MG63 (cell line): Measurements from ENCODE around the gene MOB3B. TPM values are rescaled to one million over a fixed set of nuclear protein-coding genes. Genes with fewer than 3 reads are reported as not detected.

Experiments
- DNase-seq: peaks from one replicate; pipeline ENCODE4 v3.0.0-alpha.2; 2020
- H3K27me3 ChIP-seq: fragments of 250-450 bp; sonication (Bioruptor Pico); 2 replicates; pipeline ENCODE4 v1.5.1; 2020; ENCODE audit warnings: mild to moderate bottlenecking, moderate library complexity
- H3K36me3 ChIP-seq: fragments of 250-450 bp; sonication (Bioruptor Pico); 2 replicates; pipeline ENCODE4 v1.5.1; 2020; ENCODE audit warnings: mild to moderate bottlenecking, moderate library complexity
- H3K4me3 ChIP-seq: fragments of 250-450 bp; sonication (Bioruptor Pico); 2 replicates; pipeline ENCODE4 v1.5.1; 2020; ENCODE audit warnings: mild to moderate bottlenecking, moderate library complexity
- H3K9me3 ChIP-seq: fragments of 250-450 bp; sonication (Bioruptor Pico); 2 replicates; pipeline ENCODE4 v1.5.1; 2020; ENCODE audit warnings: mild to moderate bottlenecking, moderate library complexity
- total RNA-seq: library from RNA; depleted of rRNA; stranded (reverse); fragments of >200 nt; shearing (Covaris generic); gene quantifications from 2 replicates; pipeline ENCODE4 v1.2.3, GENCODE V29; 2014; ENCODE audit warnings: low replicate concordance

The MOB3B gene
- total RNA-seq, 1 experiment from 2014 or later, result not detected

DNA sequence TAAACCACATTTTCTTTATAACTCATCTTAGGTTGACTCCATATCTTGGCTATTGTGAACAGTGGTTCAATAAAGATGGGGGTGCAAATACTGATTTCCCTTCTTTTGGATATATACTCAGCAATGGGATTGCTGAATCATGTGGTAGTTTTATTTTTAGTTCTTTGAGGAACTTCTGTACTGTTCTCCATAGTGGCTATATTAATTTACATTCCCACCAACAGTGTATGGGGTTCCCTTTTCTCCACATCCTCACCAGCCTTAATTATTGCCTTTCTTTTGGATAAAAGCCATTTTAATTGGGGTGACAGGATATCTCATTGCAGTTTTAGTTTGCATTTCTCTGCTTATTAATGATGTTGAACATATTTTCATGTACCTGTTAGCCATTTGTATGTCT is 125.0 kb downstream of the MOB3B start:
- no peaks in the 10 kb centered on the region for H3K36me3 ChIP-seq
- no peaks in the 10 kb centered on the region for H3K9me3 ChIP-seq
- DNase-seq, result no peak
- no peak overlapping the region for H3K4me3 ChIP-seq
- H3K27me3 ChIP-seq, result no peaks in the 10 kb centered on the region

- no peak overlapping the region for H3K4me3 ChIP-seq
- no peaks in the 10 kb centered on the region for H3K36me3 ChIP-seq
- no peaks in the 10 kb centered on the region for H3K27me3 ChIP-seq
- no peaks in the 10 kb centered on the region for H3K9me3 ChIP-seq
- no peak for DNase-seq
These were observed 127.0 kb downstream of the MOB3B start for GRCh38 chr9:27402626-27403025.

- Histone ChIP-seq H3K27me3 (no peaks in the 10 kb centered on the region), H3K4me3 (no peak overlapping the region)
- DNase-seq, result no peak
These were observed 129.2 kb downstream of the MOB3B start for GRCh38 chr9:27400334-27400880.

GRCh38 chr9:27398982-27399653 is 130.5 kb downstream of the MOB3B start:
- Histone ChIP-seq H3K4me3 (no peak overlapping the region), H3K27me3 (no peaks in the 10 kb centered on the region), H3K9me3 (no peaks in the 10 kb centered on the region), H3K36me3 (no peaks in the 10 kb centered on the region)
- DNase-seq, result no peak

More at GRCh38 chr9:27400334-27400880, 129.2 kb downstream of the MOB3B start:
- H3K36me3 ChIP-seq, result no peaks in the 10 kb centered on the region
- no peaks in the 10 kb centered on the region for H3K9me3 ChIP-seq

DNA sequence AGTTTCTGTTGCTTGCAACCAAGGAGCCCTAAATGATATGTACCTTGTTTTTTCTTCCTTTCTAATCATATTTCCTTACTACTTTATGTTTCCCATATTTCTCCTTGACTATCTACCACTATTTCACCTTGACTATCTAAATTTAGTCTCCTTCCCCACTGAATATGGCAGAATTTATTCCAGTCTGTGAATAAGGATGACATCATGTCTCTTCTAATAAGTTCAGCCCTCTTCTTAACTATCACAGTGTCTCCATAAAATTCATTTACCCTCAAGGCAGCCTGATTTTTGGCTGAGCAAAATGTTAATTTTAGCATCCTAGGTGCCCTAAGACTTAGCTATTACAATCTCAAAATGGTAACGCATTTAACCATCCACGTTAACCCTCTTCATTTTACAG is 133.1 kb downstream of the MOB3B start:
- H3K9me3 ChIP-seq, result no peaks in the 10 kb centered on the region
- H3K36me3 ChIP-seq, result no peaks in the 10 kb centered on the region
- no peaks in the 10 kb centered on the region for H3K27me3 ChIP-seq
- DNase-seq, result no peak
- H3K4me3 ChIP-seq, result no peak overlapping the region

DNA sequence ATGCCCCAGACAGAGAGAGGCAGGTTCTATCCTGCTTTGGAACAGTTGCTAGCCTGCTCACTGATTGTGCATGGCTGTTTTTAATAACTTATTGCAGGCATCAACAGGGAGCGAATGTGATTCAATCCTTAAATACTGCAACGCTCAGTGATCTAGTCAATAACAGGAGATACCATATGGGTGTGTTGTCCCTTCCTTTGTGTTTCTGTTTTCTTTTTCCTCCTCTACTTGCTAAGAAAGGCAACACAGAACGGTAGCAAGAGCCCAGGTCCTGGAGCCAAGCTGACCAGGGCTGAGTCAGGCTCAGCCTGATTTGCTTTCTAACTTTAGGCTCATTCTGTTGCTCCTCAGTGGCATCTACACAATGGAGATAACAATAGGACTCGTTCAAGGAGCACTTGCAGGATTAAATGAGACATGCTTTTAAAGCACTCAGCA is 134.1 kb downstream of the MOB3B start:
- H3K9me3 ChIP-seq, result no peaks in the 10 kb centered on the region
- DNase-seq, result no peak
- H3K27me3 ChIP-seq, result no peaks in the 10 kb centered on the region
- H3K4me3 ChIP-seq, result no peak overlapping the region
- no peaks in the 10 kb centered on the region for H3K36me3 ChIP-seq

DNA sequence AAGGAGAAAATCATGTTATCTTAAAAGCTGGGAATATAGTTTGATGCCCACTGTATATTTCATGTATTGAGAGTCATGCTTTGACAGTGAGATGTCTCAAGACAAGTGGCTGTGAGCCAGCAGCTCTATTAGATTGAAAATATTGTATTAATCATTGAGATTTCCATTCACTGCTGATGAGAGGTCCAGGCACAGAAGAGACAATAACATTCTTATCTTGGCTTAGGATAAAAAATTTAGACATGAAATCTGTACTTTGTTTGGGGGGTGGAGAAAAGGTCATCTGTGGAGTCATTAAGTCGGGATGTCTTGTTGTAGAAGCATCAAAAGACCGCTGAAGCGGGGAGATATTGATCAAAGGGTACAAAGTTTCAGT is 134.8 kb downstream of the MOB3B start:
- no peak for DNase-seq
- no peak overlapping the region for H3K4me3 ChIP-seq
- no peaks in the 10 kb centered on the region for H3K9me3 ChIP-seq
- no peaks in the 10 kb centered on the region for H3K36me3 ChIP-seq
- H3K27me3 ChIP-seq, result no peaks in the 10 kb centered on the region

- Histone ChIP-seq H3K4me3 (no peak overlapping the region), H3K36me3 (no peaks in the 10 kb centered on the region), H3K27me3 (no peaks in the 10 kb centered on the region), H3K9me3 (no peaks in the 10 kb centered on the region)
- no peak for DNase-seq
These were observed 135.3 kb downstream of the MOB3B start for GRCh38 chr9:27394154-27394825.

DNA sequence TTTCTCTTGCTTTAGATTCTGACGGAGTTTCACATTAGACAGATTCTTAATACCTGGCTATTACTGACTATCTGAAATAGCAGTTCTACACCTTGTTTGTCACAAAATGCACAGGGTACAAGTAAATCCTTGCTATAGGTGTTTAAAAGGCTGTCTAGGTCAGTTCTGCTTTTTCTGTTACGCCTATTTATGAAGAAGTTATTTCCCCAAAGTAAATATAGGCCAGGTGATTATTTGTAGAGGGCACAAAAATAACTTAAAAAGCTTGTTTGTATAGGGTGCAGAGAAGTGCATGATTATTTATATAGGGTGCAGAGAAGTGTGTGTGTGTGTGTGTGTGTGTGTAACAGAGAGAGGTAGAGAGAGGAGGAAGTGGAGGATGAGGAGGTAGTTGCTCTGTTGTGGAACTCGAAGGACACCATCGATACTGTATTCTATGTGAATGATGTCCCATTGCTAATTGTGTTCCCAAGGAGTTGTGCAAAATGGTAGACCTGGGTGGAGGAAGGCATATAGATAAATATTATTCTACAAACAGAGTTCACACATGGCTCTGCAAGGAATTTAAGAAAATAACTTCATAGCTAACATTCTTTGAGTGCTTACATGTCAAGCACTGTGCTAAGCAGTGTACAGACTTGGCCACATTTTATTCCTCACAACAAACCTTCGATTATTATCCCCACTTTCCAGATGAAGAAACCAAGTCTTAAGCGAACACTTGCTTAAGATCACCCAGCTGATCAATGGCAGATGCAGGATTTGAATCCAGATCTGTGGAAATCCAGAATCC is 136.4 kb downstream of the MOB3B start:
- Histone ChIP-seq H3K9me3 (no peaks in the 10 kb centered on the region), H3K27me3 (no peaks in the 10 kb centered on the region), H3K36me3 (no peaks in the 10 kb centered on the region), H3K4me3 (no peak overlapping the region)
- DNase-seq, result no peak

DNA sequence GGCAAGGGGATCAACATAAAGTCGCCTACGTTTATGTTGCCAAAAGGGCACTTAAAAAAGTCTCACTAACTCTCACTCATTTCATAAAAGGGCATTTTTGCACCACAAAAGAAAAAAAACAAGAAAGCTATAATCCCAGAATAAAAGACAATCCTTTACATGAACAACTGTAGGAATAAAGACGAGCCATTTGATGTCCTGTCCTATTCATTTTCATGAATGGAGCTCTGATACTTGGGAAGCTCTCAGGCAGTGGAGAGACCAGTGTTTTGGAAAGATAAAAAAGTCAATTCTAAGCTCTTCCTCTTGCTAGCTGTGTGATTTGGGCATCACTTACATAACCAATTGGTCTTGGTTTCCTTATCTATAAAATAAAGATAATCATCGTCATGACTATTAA is 137.2 kb downstream of the MOB3B start:
- DNase-seq, result no peak
- Histone ChIP-seq H3K9me3 (no peaks in the 10 kb centered on the region), H3K27me3 (no peaks in the 10 kb centered on the region), H3K4me3 (no peak overlapping the region), H3K36me3 (no peaks in the 10 kb centered on the region)

DNA sequence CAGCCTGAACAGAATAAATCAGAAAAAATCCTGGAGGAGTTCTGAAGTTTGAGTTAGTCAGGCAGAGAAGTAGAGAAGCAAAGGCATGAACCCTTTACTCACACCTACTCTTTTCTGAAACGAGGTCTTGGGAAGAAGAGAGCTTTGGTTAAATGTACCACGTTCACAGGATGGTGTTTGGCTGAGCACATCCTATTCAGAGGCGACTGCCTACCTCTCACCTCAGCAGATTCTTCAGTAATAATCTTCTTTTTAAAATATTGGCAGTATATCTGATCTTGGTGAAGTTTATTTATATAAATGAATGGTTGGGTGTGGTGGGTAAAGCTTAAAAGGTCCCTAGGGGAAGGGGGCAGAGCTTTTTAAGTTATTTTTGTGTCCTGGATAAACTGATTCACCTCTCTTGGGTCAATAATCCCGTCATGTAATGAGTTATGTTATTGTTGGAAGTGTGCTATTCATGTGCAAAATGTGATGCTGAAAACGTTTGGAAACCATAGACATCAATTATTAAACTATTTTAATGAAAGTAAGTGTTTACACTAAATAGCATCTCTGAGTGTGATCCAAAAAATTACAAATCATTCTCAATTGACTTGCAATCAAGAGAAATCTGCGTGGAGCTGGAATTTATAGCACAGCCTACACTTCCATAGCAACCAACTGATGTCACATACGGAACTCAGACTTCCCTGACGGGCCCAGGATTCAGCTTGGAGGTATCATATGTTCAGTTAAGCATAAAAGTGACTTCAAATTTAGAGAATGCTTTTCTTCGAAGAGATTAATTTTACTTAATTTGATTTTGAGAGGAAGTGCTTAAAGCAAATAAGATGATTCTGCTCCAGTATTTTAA is 138.3 kb downstream of the MOB3B start:
- no peaks in the 10 kb centered on the region for H3K9me3 ChIP-seq
- H3K4me3 ChIP-seq, result no peak overlapping the region
- H3K27me3 ChIP-seq, result no peaks in the 10 kb centered on the region
- DNase-seq, result no peak
- H3K36me3 ChIP-seq, result no peaks in the 10 kb centered on the region

DNA sequence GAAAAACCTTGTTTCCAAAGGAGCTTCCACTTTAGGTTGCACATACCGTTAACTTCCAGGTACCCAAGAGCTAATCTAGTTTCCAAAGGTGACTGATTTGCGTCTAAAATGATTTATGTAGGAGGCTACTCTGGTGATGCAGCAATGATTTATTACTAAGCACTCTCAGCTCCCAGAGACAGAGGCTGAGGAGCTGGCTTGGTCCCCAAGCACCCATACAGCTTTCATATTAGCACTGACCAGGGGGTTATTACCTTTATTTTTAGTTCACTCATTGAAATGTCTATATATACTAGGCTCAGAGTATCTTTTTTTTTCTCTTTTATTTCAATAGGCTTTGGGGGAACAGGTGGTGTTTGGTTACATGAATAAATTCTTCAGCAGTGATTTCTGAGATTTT is 141.5 kb downstream of the MOB3B start:
- Histone ChIP-seq H3K4me3 (no peak overlapping the region), H3K36me3 (no peaks in the 10 kb centered on the region), H3K9me3 (no peaks in the 10 kb centered on the region), H3K27me3 (no peaks in the 10 kb centered on the region)
- DNase-seq, result no peak

DNA sequence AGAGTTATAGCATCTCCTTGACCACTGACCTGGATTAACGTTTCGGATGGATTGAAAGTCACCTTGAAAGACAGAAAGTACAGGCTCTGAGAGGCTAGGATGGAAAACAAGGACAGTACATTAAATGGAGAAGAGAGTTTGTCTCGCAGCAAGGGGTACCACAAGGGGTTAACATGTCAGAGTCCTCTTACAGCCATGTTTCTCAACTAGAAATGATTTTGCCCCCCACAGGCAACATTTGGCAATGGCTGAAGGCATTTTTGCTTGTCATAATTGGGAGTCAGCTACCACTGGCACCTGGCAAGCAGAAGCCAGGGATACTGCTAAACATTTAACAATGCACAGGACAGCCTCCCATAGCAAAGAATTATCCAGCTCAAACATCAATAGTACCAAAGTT is 141.9 kb downstream of the MOB3B start:
- no peak for DNase-seq
- H3K9me3 ChIP-seq, result no peaks in the 10 kb centered on the region

DNA sequence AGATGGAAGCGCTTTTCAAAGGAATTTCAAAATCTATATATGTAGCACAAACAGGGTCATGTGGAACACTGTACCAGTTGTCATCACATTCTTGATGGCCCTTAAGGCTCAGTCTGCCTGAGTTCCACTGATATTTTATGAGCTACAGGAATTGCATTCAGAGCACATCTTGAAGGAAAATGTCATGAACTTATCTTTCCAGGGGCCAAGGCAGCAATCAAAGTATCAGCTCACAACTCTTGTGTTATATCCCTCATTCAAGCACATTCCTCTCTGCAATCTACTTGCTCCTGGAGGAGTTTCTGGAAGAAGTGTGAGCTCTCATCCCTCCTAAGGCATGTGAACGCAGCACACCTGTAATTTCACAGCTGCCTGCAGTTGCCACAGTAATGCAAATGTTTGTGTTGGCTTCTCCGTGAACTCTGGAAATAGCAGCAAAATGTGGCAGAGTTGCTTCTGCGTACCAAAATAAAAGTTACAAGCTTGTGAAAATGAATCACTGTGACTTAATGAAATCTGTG is 143.0 kb downstream of the MOB3B start:
- Histone ChIP-seq H3K27me3 (no peaks in the 10 kb centered on the region), H3K36me3 (no peaks in the 10 kb centered on the region), H3K9me3 (no peaks in the 10 kb centered on the region), H3K4me3 (no peak overlapping the region)
- DNase-seq, result no peak

More for the DNA sequence above, 141.9 kb downstream of the MOB3B start:
- no peaks in the 10 kb centered on the region for H3K36me3 ChIP-seq
- no peaks in the 10 kb centered on the region for H3K27me3 ChIP-seq
- H3K4me3 ChIP-seq, result no peak overlapping the region

DNA sequence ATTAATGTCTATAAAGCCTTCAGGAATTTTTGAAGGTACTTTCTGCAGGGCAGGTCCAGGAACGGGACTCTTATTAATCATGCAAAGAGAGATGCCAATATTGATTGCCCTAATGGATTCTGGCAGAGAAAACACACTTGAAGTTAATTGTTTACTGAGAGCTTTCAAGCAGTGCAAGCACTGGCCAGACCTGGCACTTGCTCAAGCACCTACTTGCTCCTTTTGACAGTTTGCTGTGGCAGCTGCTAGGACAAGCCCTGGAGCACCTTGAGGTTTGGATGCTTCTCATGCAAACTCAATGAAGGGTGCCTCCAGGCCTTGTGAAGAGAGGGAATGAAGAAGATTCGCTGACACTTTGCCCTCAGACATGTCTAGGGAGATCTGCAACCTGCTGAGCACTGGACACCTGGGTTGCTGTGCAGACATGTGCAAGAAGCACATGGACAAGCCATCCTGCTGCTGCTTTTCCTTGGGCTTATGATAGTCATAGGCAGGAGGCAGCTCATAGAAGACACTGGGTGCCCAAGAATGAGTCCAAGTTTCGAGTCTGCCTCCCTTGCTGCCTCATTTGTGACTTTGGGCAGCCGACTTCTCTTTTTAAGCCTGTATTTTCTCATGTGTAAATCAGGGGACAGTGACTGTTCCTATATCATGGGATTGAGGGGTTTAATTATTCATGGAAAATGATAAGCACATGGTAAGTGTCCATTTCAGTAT is 143.8 kb downstream of the MOB3B start:
- DNase-seq, result no peak
- Histone ChIP-seq H3K9me3 (no peaks in the 10 kb centered on the region), H3K4me3 (no peak overlapping the region), H3K36me3 (no peaks in the 10 kb centered on the region), H3K27me3 (no peaks in the 10 kb centered on the region)
